NCI-H187 treated with DMSO at 0.1 percent for 48 hours (cell line): ENCODE measurements around the gene EDC4.
A peak's percentile ranks its signal among the peaks of the same experiment; 100 is the strongest.

Experiments
- DNase-seq: peaks from one replicate; lab custom pipeline; 2025; lab: John Stamatoyannopoulos, UW

EDC4 gene

GRCh38 chr16:67879936-67880335, 7.1 kb downstream of the EDC4 start:
- no peak for DNase-seq

GRCh38 chr16:67880584-67880983, 7.7 kb downstream of the EDC4 start:
- DNase-seq = no peak

- DNase-seq = no peak
These were observed 8.8 kb downstream of the EDC4 start for GRCh38 chr16:67881621-67882161.

DNA sequence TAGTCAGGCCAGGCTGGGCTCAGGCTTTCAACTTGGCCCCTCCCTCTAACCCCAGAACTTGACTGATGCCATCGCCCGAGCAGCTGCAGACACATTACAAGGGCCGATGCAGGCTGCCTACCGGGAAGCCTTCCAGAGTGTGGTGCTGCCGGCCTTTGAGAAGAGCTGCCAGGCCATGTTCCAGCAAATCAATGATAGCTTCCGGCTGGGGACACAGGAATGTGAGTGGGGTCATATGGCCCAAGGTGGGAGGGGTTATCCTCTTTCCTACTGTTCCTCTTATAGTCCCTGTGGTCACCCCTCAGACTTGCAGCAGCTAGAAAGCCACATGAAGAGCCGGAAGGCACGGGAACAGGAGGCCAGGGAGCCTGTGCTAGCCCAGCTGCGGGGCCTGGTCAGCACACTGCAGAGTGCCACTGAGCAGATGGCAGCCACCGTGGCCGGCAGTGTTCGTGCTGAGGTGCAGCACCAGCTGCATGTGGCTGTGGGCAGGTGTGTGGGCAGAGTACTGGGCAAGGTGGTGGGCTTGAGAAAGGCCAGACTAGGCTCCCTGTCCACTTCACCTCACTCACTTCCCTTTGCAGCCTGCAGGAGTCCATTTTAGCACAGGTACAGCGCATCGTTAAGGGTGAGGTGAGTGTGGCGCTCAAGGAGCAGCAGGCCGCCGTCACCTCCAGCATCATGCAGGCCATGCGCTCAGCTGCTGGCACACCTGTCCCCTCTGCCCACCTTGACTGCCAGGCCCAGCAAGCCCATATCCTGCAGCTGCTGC, 9.7 kb downstream of the EDC4 start:
- no peak for DNase-seq

DNA sequence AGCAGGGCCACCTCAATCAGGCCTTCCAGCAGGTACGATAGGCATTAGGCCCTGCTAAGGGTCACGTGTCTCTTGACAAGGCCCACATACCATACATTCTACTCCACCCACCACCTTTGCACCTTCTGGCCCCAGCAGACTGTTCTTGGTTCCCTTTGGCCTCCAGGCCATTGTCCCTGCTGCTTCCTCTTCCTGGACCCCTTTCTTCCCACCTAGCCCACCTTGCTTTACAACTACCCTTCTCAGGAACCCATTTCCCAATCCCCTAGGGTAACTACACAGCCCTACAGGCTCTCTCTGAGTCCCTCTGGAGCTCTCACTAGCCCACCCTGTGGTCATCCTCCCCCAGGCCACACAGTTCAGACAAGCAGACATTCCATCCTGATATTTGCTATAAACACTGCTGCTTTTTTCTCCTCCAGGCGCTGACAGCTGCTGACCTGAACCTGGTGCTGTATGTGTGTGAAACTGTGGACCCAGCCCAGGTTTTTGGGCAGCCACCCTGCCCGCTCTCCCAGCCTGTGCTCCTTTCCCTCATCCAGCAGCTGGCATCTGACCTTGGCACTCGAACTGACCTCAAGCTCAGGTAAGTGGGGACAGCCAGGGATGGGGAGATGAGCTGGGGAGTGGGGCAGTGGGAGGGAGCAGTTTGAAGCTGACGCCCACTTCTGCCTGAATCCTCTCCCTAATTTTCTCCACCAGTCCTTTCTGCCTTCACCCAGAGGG, 10.5 kb downstream of the EDC4 start:
- no peak for DNase-seq

DNA sequence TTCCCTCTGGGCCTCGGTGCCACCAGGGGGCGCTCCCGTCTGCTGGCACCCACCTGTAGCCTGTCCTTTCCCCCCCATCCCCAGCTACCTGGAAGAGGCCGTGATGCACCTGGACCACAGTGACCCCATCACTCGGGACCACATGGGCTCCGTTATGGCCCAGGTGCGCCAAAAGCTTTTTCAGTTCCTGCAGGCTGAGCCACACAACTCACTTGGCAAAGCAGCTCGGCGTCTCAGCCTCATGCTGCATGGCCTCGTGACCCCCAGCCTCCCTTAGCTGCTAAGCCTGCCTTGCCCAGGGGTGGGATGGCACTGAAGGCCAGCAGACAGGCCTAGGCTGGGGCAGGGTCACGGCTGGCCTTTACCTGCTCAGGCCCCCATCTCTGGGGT, 11.0 kb downstream of the EDC4 start:
- no peak for DNase-seq

GRCh38 chr16:67884684-67885083, 11.8 kb downstream of the EDC4 start, which contains the start of gene NRN1L:
Gene NRN1L, plus strand, starts transcription at chr16:67884885. Its CDS starts 19 bp downstream, at chr16:67884904.
- DNase-seq = no peak

DNA sequence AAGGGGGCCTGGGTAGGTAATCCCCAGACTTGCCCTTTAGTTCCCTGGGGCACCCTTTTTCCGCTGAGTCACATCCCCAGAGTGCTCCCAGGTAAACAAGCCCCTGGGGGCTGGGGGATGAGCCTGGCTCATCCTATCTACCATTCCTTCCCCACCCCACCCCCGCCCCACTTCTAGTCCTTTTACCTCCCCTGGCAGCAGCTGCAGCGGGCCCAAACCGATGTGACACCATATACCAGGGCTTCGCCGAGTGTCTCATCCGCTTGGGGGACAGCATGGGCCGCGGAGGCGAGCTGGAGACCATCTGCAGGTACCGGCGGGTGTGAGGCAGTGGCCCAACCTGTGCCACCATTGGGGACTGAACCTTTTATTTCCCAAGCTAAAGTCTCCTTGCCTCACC, 12.7 kb downstream of the EDC4 start:
- DNase-seq = no peak

- DNase-seq = no peak
These were observed 13.1 kb downstream of the EDC4 start for GRCh38 chr16:67885976-67886375.

DNA sequence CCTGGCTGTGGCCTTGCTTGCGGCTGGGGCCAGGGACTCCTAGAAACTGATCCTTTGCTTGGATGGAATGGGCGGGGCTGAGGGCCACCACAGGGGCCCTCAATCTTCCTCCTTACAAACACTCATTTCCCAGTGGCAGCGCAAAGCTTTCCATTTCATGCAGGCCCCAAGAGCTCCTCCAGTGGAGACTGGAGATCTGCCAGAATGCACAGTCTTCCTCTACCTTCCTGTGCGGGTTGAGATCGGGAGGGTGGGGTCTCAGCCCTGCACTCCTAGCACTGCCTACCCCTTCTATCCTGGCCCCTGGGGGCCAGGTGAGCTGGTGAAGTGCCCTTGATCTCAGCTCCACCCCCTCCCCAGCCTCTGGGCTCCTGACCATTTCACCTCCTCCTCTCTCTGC, 13.5 kb downstream of the EDC4 start:
- DNase-seq = peak; percentile 33

DNA sequence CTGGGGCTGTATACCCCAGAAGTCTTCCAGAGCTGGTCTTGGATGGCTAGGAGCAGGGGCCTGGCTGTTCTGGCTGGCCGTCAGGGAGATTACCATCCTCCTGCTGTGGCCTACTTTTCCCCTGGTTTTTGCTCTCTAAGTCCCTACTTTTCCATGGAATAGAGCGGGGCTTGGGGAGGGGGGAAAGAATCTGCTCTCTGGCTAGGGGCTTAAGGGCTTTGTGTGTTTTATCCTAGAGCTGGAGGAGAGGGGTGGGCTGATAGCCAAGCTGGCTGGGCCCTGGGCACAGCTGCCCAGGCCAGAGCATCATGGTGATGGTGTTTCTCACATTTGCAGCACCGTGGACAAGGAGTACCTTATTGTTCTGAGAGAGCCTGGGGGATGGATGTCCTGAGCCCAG, 15.5 kb downstream of the EDC4 start:
- no peak for DNase-seq

GRCh38 chr16:67892375-67892774, 19.5 kb downstream of the EDC4 start:
- DNase-seq = no peak

- DNase-seq = peak; percentile 66
These were observed 20.3 kb downstream of the EDC4 start, which contains the start of gene PSKH1 for GRCh38 chr16:67892899-67893742. Gene PSKH1, plus strand, starts transcription at chr16:67893254. Its CDS starts 15,496 bp downstream, at chr16:67908750.

GRCh38 chr16:67893743-67894399, 21.0 kb downstream of the EDC4 start:
- no peak for DNase-seq

- no peak for DNase-seq
These were observed 24.4 kb downstream of the EDC4 start for GRCh38 chr16:67897231-67897630.

GRCh38 chr16:67901734-67902133, 28.9 kb downstream of the EDC4 start:
- DNase-seq = no peak

- no peak for DNase-seq
These were observed 30.0 kb downstream of the EDC4 start for GRCh38 chr16:67902831-67903230.

- DNase-seq = no peak
These were observed 34.7 kb downstream of the EDC4 start for GRCh38 chr16:67907397-67908180.

- no peak for DNase-seq
These were observed 36.3 kb downstream of the EDC4 start for GRCh38 chr16:67909056-67909742.

DNA sequence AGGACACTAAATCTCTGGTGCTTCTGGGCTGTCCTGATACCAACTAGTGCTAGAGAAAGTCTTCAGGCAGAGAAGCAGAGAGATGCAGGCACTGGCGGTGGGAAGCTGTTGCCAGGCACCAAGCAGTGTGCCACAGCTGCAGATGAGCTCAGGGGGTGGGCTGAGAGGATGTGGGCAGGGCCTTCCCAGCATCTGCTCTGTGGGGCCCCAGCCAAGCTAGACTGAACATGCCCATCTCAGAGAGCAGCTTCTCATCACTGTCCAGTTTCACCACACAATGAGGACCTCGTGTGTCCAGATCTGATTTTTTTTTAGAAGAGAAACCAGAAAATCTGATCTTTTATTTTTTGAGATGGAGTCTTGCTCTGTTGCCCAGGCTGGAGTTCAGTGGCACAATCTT, 37.3 kb downstream of the EDC4 start:
- DNase-seq = no peak
